MCF 10A (cell line): ENCODE measurements around the gene ERC2. TPM values are rescaled to one million over a fixed set of nuclear protein-coding genes. Genes with fewer than 3 reads are reported as not detected.
"Not testable (repeated sequence)": the region's sequence is repeated elsewhere in the genome, so short reads cannot be mapped to it uniquely, and the experiment has no call there.

Experiments
- Bru-seq: library from RNA; stranded (reverse); fragments of 400-500 nt; gene quantifications from one replicate; lab custom pipeline; 2021; lab: Mats Ljungman, UMichigan
- BruChase-seq, 2 experiments: library from RNA; stranded (reverse); fragments of 400-500 nt; gene quantifications; one replicate each; lab custom pipeline; 2021; lab: Mats Ljungman, UMichigan
- BruUV-seq: library from RNA; stranded (reverse); fragments of 400-500 nt; replicated peaks from 2 replicates; lab custom pipeline; 2021; lab: Mats Ljungman, UMichigan
- CTCF ChIA-PET: fragments of 300-600 bp; sonication (Branson Sonifier 250); formaldehyde crosslinking; extraction: SDS; loops from one replicate; lab custom pipeline; 2021; ENCODE audit warnings: antibody characterized with exemption, inconsistent platforms; lab: Yijun Ruan, JAX
- POLR2A ChIA-PET: fragments of 300-600, 350-650 bp; sonication (Branson Sonifier 250); formaldehyde crosslinking; extraction: SDS; loops from one replicate; lab custom pipeline; 2020; ENCODE audit warnings: antibody characterized with exemption, inconsistent platforms; lab: Yijun Ruan, JAX
- DNase-seq: peaks from one replicate; pipeline ENCODE4 v3.0.0-alpha.2; 2018; ENCODE audit not compliant: unreplicated experiment
- H3K27ac Mint-ChIP-seq: one replicate; pipeline ENCODE4 v1.8.0; 2022; ENCODE audit warnings: mild to moderate bottlenecking, low read depth, mixed read lengths; ENCODE audit not compliant: unreplicated experiment
- H3K27me3 Mint-ChIP-seq: one replicate; pipeline ENCODE4 v1.8.0; 2022; ENCODE audit warnings: mixed read lengths; ENCODE audit not compliant: insufficient read depth, unreplicated experiment
- H3K36me3 Mint-ChIP-seq: one replicate; pipeline ENCODE4 v1.8.0; 2022; ENCODE audit warnings: mild to moderate bottlenecking, moderate library complexity, mixed read lengths; ENCODE audit not compliant: insufficient read depth, unreplicated experiment
- H3K4me1 Mint-ChIP-seq: one replicate; pipeline ENCODE4 v1.8.0; 2022; ENCODE audit warnings: mixed read lengths; ENCODE audit not compliant: insufficient read depth, unreplicated experiment
- H3K4me3 Mint-ChIP-seq: one replicate; pipeline ENCODE4 v1.8.0; 2022; ENCODE audit warnings: mild to moderate bottlenecking, moderate library complexity, mixed read lengths; ENCODE audit not compliant: unreplicated experiment
- H3K9me3 Mint-ChIP-seq: one replicate; pipeline ENCODE4 v1.8.0; 2022; ENCODE audit warnings: mixed read lengths; ENCODE audit not compliant: unreplicated experiment
- CTCF ChIP-seq: fragments of 200-600 bp; IDR thresholded peaks from one replicate; pipeline ENCODE4 v1.8.0; 2022; ENCODE audit warnings: antibody characterized with exemption, mild to moderate bottlenecking; ENCODE audit not compliant: unreplicated experiment
- intact Hi-C: fragments of 100-400 bp; cut with micrococcal nuclease; formaldehyde crosslinking; loops from 2 replicates; pipeline ENCODE4 v1.14.1; 2022
- long read RNA-seq: library from polyadenylated mRNA; stranded (forward); transcript quantifications from one replicate; pipeline ENCODE4 v2.0.0, GENCODE V29; 2022
- total RNA-seq: library from RNA; stranded (reverse); gene quantifications from 2 replicates; pipeline ENCODE4 v1.2.3, GENCODE V29; 2022

Gene ERC2
- total RNA-seq (0.42 and 0.44 TPM in 2 replicates), Bru-seq, nascent RNA (percentile 20 among the genes with signal in this experiment), BruChase-seq, experiment 1, labeled RNA remaining after a 6-hour chase (percentile 14 among the genes with signal in this experiment), BruChase-seq, experiment 2, labeled RNA remaining after a 2-hour chase (percentile 18 among the genes with signal in this experiment)
- long read RNA-seq, partial matches to known transcripts, result 0 of 1 reads
- long read RNA-seq, other reads (novel, unspliced or antisense), result 1 of 1 reads

DNA sequence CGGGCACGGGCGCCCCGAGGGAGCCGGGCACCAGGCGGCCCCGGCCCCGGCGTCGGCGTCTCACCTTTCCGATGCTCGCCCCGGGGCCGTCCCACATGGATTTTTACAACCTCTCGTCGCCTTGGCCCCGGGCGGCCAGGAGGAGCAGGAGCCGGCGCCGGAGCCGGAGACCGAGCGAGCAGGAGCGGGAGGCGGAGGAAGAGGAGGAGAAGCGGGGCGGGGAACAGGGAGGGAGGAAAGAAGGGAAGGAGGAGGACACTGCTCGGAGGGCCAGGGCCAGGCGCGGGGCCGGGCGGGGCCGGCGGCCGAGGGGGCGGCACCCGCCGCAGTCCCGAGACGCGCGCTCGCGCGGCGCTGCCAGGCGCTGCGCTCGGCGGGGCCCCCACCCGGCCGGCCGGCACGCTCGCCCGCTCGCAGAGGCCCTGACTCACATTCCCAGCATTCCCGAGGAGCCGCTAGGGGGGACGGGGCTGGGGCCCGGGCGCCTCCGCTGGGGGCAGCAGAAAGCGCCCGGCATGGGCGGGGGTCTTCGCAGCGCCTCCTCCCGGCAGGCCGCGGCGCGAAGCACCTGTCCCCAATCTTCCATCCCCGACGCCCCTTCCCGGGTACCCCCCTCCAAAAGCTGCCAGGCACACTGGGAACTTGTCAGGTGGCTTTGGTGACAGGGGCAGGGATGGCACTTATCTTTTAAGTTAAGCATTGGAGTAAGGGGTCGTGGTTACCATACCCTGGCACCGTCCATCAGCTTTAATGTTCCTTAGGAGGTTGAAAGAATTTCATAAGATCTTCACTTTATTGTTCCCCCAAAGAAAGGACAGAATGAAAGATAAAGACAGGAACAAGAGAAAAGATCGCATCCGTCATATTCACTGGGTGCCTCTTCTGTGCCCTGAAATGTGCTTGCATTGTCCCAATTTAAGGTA, at the start of gene ERC2:
ERC2 (minus strand) TSS at position 284 of the 923 bp plus-strand sequence.
- BruUV-seq, result no TSS peak
- peak; percentile 26 for TF ChIP-seq CTCF
- no peaks in the 10 kb centered on the region for H3K4me1 Mint-ChIP-seq
- ChIA-PET POLR2A (no interaction called here), CTCF (interaction anchor here (0.7 to 2.2 kb wide), 5 partner anchors 14 to 689 kb away, joined by 3 to 6 read pairs (median 5); no protein-coding TSS in a partner anchor)
- no peak within 1 kb of the TSS for H3K27ac Mint-ChIP-seq
- peaks cover 62% of the 10 kb centered on the region for H3K27me3 Mint-ChIP-seq
- intact Hi-C loops, result no loop called here
- peak within 1 kb of the TSS; percentile 76 for H3K4me3 Mint-ChIP-seq
- no peaks in the 10 kb centered on the region for H3K36me3 Mint-ChIP-seq
- peak; percentile 68 for DNase-seq
- no peaks in the 10 kb centered on the region for H3K9me3 Mint-ChIP-seq

GRCh38 chr3:56502738-56503137, 34.5 kb upstream of the ERC2 start:
- Mint-ChIP-seq H3K27ac (no peak overlapping the region), H3K4me1 (no peaks in the 10 kb centered on the region), H3K4me3 (no peak overlapping the region), H3K9me3 (no peaks in the 10 kb centered on the region), H3K36me3 (peaks cover 9% of the 10 kb centered on the region), H3K27me3 (peaks cover 47% of the 10 kb centered on the region)
- DNase-seq, result no peak
- intact Hi-C loops, result no loop called here
- ChIA-PET CTCF (interaction anchor here (1.3 to 1.7 kb wide), 2 partner anchors 9 to 162 kb away, joined by 5 read pairs; no protein-coding TSS in a partner anchor), POLR2A (no interaction called here)
- no peak for TF ChIP-seq CTCF
- BruUV-seq, result no TSS peak

DNA sequence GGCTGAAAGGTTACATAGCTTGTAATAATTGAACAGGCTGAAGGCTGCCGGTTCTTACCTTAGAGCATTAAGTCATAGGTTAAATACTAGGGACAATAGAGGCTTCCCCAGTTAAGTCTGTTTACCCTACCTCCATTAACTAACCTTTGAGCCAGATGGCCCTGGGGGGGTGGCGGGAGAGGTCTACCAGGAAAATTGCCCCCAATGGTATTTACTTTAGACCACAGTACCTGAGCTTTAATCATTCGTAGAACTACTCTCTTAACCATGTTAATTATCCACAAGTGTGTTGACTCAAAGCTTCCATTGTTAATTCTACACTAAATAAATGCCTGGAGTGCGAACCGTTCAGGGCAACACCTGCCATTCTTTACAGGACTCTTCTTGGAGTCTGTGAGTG, 28.1 kb upstream of the ERC2 start:
- H3K4me3 Mint-ChIP-seq, H3K27ac Mint-ChIP-seq, H3K9me3 Mint-ChIP-seq, H3K36me3 Mint-ChIP-seq, H3K4me1 Mint-ChIP-seq, BruUV-seq, DNase-seq, intact Hi-C loops, POLR2A ChIA-PET: not testable (repeated sequence)
- peaks cover 71% of the 10 kb centered on the region for H3K27me3 Mint-ChIP-seq
- CTCF ChIA-PET, result interaction anchor here (0.6 to 4.5 kb wide), 4 partner anchors 24 to 245 kb away, joined by 3 to 104 read pairs (median 5); no protein-coding TSS in a partner anchor

DNA sequence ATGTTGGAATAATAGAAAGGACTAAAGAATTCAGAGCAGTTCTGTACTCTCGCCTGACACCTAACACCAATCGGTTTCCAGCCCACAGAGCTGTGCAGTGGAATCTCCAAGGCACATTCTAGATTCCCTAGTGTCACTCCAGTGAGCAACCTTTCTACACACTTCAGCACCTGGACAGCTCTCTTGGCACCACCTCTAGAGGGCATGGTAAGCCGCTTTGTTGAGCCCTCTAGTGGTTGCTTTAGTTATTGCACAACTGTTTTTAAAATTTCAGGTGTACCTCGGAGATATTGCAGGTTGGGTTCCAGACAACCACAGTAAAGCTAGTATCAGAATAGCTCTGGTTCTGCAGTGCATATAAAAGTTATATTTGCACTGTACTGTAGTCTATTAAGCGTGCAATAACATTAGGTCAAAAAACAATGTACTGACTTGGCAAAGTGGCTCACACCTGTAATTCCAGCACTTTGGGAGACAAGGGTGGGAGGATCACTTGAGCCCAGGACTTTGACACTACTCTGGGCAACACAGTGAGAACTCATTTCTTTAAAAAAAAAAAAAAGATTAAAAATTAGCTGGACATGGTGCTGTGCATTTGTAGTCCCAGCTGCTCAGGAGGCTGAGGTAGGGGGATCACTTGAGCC, 26.5 kb upstream of the ERC2 start:
- Mint-ChIP-seq H3K9me3 (no peaks in the 10 kb centered on the region), H3K27ac (no peak overlapping the region), H3K4me1 (no peaks in the 10 kb centered on the region), H3K36me3 (peaks cover 4% of the 10 kb centered on the region), H3K27me3 (peaks cover 70% of the 10 kb centered on the region), H3K4me3 (no peak overlapping the region)
- intact Hi-C loops, result loop anchor here (1.0 kb wide), 1 partner anchor 154 kb away; no protein-coding TSS in a partner anchor
- no TSS peak for BruUV-seq
- peak; percentile 90 for TF ChIP-seq CTCF
- CTCF ChIA-PET, result interaction anchor here (0.5 to 4.5 kb wide), 35 partner anchors 8 to 1574 kb away, joined by 3 to 104 read pairs (median 4); partner anchors contain the start of gene ERC2
- DNase-seq, result peak; percentile 92
- POLR2A ChIA-PET, result interaction anchor here (0.5 to 1.4 kb wide), 2 partner anchors 10 to 154 kb away, joined by 3 to 8 read pairs; no protein-coding TSS in a partner anchor
